HL-60 (cell line): ENCODE data around the gene CPS1.

Source experiments
- GABPA ChIP-seq: IDR thresholded peaks from 2 replicates; pipeline ENCODE4 v1.6.1; 2012; ENCODE audit warnings: low read depth
- POLR2AphosphoS5 ChIP-seq: IDR thresholded peaks from 2 replicates; pipeline ENCODE4 v1.6.1; 2012; ENCODE audit warnings: low read depth
- SPI1 ChIP-seq: IDR thresholded peaks from 2 replicates; pipeline ENCODE4 v1.6.1; 2012; ENCODE audit warnings: low read depth, mild to moderate bottlenecking, borderline replicate concordance
- TF ChIP-seq, protein P1 (sequence below): IDR thresholded peaks from one replicate; pipeline ENCODE4 v1.5.1; 2011; ENCODE audit warnings: low read length, control low read depth, inconsistent platforms; ENCODE audit not compliant: insufficient read depth
- TF ChIP-seq, protein P2 (sequence below): IDR thresholded peaks from 2 replicates; pipeline ENCODE4 v1.6.1; 2012; ENCODE audit warnings: low read depth; ENCODE audit not compliant: insufficient replicate concordance

DNA sequence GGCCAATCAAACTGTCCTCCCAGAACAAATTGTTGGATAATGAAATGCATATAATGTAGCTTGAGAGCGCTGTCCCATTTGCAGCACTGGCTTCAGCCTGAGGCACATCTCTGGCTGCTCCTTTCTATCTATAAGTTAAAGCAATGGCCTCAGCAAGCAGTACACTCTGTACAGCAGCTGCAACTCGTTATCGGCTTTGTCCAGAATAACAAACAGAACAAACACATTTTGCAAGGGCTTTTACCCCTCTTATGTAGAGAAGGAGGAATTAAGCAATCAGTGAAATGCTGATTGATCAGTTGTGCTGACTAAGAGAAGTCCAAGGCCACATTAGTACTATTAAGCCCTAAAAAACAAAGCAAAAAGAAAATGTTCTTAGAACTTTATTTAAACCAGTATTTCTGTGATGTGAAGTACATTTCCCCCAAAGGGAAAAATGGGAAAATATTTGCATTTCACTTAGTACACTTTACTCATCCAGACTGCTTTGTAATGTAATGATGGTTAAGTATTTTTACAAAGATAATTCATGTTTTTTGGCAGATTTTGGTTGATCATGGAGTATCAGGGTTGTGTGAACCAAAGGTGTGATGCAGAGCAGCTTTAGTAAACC, 15.0 kb upstream of the CPS1 start:
- TF ChIP-seq, protein P1, sequence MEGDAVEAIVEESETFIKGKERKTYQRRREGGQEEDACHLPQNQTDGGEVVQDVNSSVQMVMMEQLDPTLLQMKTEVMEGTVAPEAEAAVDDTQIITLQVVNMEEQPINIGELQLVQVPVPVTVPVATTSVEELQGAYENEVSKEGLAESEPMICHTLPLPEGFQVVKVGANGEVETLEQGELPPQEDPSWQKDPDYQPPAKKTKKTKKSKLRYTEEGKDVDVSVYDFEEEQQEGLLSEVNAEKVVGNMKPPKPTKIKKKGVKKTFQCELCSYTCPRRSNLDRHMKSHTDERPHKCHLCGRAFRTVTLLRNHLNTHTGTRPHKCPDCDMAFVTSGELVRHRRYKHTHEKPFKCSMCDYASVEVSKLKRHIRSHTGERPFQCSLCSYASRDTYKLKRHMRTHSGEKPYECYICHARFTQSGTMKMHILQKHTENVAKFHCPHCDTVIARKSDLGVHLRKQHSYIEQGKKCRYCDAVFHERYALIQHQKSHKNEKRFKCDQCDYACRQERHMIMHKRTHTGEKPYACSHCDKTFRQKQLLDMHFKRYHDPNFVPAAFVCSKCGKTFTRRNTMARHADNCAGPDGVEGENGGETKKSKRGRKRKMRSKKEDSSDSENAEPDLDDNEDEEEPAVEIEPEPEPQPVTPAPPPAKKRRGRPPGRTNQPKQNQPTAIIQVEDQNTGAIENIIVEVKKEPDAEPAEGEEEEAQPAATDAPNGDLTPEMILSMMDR, result no peak
- TF ChIP-seq, protein P2, sequence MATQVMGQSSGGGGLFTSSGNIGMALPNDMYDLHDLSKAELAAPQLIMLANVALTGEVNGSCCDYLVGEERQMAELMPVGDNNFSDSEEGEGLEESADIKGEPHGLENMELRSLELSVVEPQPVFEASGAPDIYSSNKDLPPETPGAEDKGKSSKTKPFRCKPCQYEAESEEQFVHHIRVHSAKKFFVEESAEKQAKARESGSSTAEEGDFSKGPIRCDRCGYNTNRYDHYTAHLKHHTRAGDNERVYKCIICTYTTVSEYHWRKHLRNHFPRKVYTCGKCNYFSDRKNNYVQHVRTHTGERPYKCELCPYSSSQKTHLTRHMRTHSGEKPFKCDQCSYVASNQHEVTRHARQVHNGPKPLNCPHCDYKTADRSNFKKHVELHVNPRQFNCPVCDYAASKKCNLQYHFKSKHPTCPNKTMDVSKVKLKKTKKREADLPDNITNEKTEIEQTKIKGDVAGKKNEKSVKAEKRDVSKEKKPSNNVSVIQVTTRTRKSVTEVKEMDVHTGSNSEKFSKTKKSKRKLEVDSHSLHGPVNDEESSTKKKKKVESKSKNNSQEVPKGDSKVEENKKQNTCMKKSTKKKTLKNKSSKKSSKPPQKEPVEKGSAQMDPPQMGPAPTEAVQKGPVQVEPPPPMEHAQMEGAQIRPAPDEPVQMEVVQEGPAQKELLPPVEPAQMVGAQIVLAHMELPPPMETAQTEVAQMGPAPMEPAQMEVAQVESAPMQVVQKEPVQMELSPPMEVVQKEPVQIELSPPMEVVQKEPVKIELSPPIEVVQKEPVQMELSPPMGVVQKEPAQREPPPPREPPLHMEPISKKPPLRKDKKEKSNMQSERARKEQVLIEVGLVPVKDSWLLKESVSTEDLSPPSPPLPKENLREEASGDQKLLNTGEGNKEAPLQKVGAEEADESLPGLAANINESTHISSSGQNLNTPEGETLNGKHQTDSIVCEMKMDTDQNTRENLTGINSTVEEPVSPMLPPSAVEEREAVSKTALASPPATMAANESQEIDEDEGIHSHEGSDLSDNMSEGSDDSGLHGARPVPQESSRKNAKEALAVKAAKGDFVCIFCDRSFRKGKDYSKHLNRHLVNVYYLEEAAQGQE, result no peak
- TF ChIP-seq GABPA (no peak), POLR2AphosphoS5 (no peak), SPI1 (no peak)
